OCI-LY7 (cell line): Measurements from ENCODE around the gene FITM1.

Experiments
- CTCF ChIP-seq: fragments of 200-600 bp; sonication (generic); conservative IDR thresholded peaks from 2 replicates; pipeline ENCODE4 v1.5.1; 2014; ENCODE audit warnings: mild to moderate bottlenecking, antibody characterized with exemption, low read length, moderate library complexity, mixed read lengths
- EZH2phosphoT487 ChIP-seq: fragments of 200-600 bp; sonication (generic); IDR thresholded peaks from 2 replicates; pipeline ENCODE4 v1.6.1; 2018; ENCODE audit warnings: low read depth, borderline replicate concordance, mild to moderate bottlenecking, mixed run types, antibody characterized with exemption, low read length, moderate library complexity, mixed read lengths

- no peak for TF ChIP-seq CTCF
- no peak for TF ChIP-seq EZH2phosphoT487
Measured at GRCh38 chr14:24103451-24103850, 27.0 kb upstream of the FITM1 start.
